Left lung (tissue), 10 donors: Measurements from ENCODE around the gene SIRT2. TPM values are rescaled to one million over a fixed set of nuclear protein-coding genes. Genes with fewer than 3 reads are reported as not detected.
A peak's percentile ranks its signal among the peaks of the same experiment; 100 is the strongest.

Experiments used
- ATAC-seq: fragments of 200-7000 bp; cut with Tn5 transposase; one replicate; pipeline ENCODE4 v1.9.1; 2020; ENCODE audit warnings: moderate library complexity
- DNase-seq, 4 donors: peaks; one replicate each; pipeline ENCODE4 v3.0.0-alpha.2; 2013 to 2020
- H3K27ac ChIP-seq, 2 donors: fragments of 200-600 bp; sonication (generic) in 1 of 2; one replicate each; pipeline versions ENCODE4 v1.5.0 to v1.8.0; 2020 to 2021
- H3K27me3 ChIP-seq, 2 donors: fragments of 200-600 bp; sonication (generic) in 1 of 2; one replicate each; pipeline versions ENCODE4 v1.5.0 to v1.8.0; 2020 to 2021
- H3K36me3 ChIP-seq, 2 donors: fragments of 200-600 bp; sonication (generic) in 1 of 2; one replicate each; pipeline versions ENCODE4 v1.5.0 to v1.8.0; 2020 to 2021
- H3K4me1 ChIP-seq, 2 donors: fragments of 200-600 bp; one replicate each; pipeline ENCODE4 v1.8.0; 2021
- H3K4me3 ChIP-seq, 2 donors: fragments of 200-600 bp; sonication (generic) in 1 of 2; one replicate each; pipeline versions ENCODE4 v1.5.0 to v1.8.0; 2020 to 2021; ENCODE audit warnings: mild to moderate bottlenecking in 1 of 2
- H3K9me3 ChIP-seq, 2 donors: fragments of 200-600 bp; sonication (generic) in 1 of 2; one replicate each; pipeline versions ENCODE4 v1.5.0 to v1.8.0; 2020 to 2021
- intact Hi-C, 2 donors: fragments of 100-400 bp; cut with DNase I; formaldehyde crosslinking; loops; one replicate each; pipeline versions ENCODE4 v1.11.2 to v1.14.2; 2022
- polyA plus RNA-seq, 6 donors: library from polyadenylated mRNA; unstranded; fragments of 120-200 nt; gene quantifications; one replicate each; pipeline ENCODE4 v1.2.1, GENCODE V29; 2013; ENCODE audit not compliant: insufficient read length in 6 of 6
- total RNA-seq, 2 donors: library from RNA; stranded (reverse); fragmentation: NEBNext Ultra II Directional; extraction: Animal tissue kit (Norgen Biotek cat#: 25700); gene quantifications; one replicate each; pipeline ENCODE4 v1.2.1, GENCODE V29; 2021
- TF ChIP-seq, protein P1 (sequence below), 2 donors: fragments of 200-600 bp; sonication (generic) in 1 of 2; IDR thresholded peaks; one replicate each; pipeline versions ENCODE4 v1.5.0 to v1.8.0; 2021; ENCODE audit warnings: antibody characterized with exemption in 2 of 2
- donor health status: DM: no; HTN: yes; CAD: no.
- donor health status: DM: no; HTN: no; CAD: no.

The SIRT2 gene
- total and polyA plus RNA-seq, 8 donors, result 49.2 to 56.1 (median 52.6) TPM

DNA sequence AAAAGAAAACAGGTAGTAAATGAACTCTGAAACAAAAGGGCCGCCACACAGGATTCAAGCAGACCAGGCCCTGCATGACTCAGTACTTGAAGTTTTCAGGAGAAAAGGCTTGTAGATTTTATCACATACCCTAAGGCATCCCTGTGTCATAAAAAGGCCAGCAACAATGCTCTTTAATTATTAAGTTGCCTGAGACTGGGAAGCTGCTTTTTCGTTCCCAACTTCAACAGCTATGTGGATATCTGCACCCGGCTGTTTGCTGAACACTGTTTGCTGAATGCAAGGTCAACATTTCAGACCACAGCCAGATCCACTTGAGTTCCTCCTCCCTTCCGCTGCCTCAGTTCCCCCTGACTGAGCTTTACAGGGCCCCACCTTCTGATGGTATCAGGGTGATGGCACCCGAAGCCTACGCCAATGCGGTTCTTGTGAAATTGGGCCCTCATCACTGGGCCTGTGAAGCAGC is 61.7 kb downstream of the SIRT2 start:
- Histone ChIP-seq H3K27me3 (no peaks in the 10 kb centered on the region), H3K27ac (peak overlapping the region; percentile 33 to 42), H3K9me3 (no peaks in the 10 kb centered on the region), H3K4me1 (peaks cover 0 to 10% of the 10 kb centered on the region in 2 donors), H3K36me3 (peaks cover 3 to 82% of the 10 kb centered on the region in 2 donors), H3K4me3 (no peak overlapping the region)
- DNase-seq (no peak), ATAC-seq (peak; percentile 36)
- intact Hi-C loops, result no loop called here
- TF ChIP-seq, protein P1, sequence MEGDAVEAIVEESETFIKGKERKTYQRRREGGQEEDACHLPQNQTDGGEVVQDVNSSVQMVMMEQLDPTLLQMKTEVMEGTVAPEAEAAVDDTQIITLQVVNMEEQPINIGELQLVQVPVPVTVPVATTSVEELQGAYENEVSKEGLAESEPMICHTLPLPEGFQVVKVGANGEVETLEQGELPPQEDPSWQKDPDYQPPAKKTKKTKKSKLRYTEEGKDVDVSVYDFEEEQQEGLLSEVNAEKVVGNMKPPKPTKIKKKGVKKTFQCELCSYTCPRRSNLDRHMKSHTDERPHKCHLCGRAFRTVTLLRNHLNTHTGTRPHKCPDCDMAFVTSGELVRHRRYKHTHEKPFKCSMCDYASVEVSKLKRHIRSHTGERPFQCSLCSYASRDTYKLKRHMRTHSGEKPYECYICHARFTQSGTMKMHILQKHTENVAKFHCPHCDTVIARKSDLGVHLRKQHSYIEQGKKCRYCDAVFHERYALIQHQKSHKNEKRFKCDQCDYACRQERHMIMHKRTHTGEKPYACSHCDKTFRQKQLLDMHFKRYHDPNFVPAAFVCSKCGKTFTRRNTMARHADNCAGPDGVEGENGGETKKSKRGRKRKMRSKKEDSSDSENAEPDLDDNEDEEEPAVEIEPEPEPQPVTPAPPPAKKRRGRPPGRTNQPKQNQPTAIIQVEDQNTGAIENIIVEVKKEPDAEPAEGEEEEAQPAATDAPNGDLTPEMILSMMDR (IDR thresholded peaks at IDR 0.05), result no peak

- H3K9me3 ChIP-seq, result no peaks in the 10 kb centered on the region
- intact Hi-C loops, result no loop called here
- H3K27me3 ChIP-seq, result no peaks in the 10 kb centered on the region
- TF ChIP-seq, protein P1 (IDR thresholded peaks at IDR 0.05), result no peak
- peaks cover 3 to 76% of the 10 kb centered on the region in 2 donors for H3K36me3 ChIP-seq
- H3K27ac ChIP-seq, result peak overlapping the region; percentile 9 to 33
- peaks cover 0 to 16% of the 10 kb centered on the region in 2 donors for H3K4me1 ChIP-seq
- ATAC-seq (no peak), DNase-seq (no peak)
- H3K4me3 ChIP-seq, result no peak overlapping the region
Measured at GRCh38 chr19:38836983-38837626, 62.3 kb downstream of the SIRT2 start.

GRCh38 chr19:38836159-38836982 is 63.0 kb downstream of the SIRT2 start:
- DNase-seq (peak in 2 of 4 donors; percentile 83 to 87), ATAC-seq (no peak)
- Histone ChIP-seq H3K4me1 (peaks cover 0 to 19% of the 10 kb centered on the region in 2 donors), H3K27me3 (no peaks in the 10 kb centered on the region), H3K36me3 (peaks cover 3 to 68% of the 10 kb centered on the region in 2 donors), H3K4me3 (no peak overlapping the region), H3K9me3 (no peaks in the 10 kb centered on the region), H3K27ac (peak overlapping the region in 1 of 2 donors; percentile 9)
- intact Hi-C loops, result no loop called here
- TF ChIP-seq, protein P1 (IDR thresholded peaks at IDR 0.05), result no peak

- Histone ChIP-seq H3K36me3 (peaks cover 3 to 56% of the 10 kb centered on the region in 2 donors), H3K4me3 (no peak overlapping the region), H3K9me3 (no peaks in the 10 kb centered on the region), H3K27me3 (no peaks in the 10 kb centered on the region), H3K27ac (no peak overlapping the region), H3K4me1 (peaks cover 7 to 37% of the 10 kb centered on the region in 2 donors)
- DNase-seq (no peak), ATAC-seq (no peak)
- TF ChIP-seq, protein P1 (IDR thresholded peaks at IDR 0.05), result no peak
- intact Hi-C loops, result no loop called here
Measured at GRCh38 chr19:38834590-38834989, 64.8 kb downstream of the SIRT2 start.

DNA sequence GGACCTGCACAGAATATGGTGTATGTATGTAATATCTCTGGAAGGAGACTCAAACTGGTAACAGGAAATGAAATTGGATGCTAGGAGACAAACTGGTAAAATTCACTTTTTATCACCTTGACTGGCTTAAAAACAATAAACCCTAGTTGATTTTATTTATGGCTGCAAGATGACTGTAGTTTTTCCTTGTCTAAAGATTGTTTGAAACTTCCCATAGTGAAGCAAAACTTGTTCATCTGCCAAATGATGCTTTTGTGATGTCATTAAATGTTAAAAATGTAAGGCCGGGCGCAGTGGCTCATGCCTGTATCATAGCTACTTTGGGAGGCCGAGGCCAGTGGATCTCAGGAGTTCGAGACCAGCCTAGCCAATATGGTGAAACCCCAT is 65.3 kb downstream of the SIRT2 start:
- TF ChIP-seq, protein P1 (IDR thresholded peaks at IDR 0.05), result no peak
- peaks cover 3 to 56% of the 10 kb centered on the region in 2 donors for H3K36me3 ChIP-seq
- H3K27ac ChIP-seq, result peak overlapping the region in 1 of 2 donors; percentile 45

More for the DNA sequence above, 65.3 kb downstream of the SIRT2 start:
- intact Hi-C loops, result no loop called here
- no peak overlapping the region for H3K4me3 ChIP-seq
- no peak for DNase-seq
- no peaks in the 10 kb centered on the region for H3K9me3 ChIP-seq
- peaks cover 7 to 42% of the 10 kb centered on the region in 2 donors for H3K4me1 ChIP-seq
- no peak for ATAC-seq
- H3K27me3 ChIP-seq, result no peaks in the 10 kb centered on the region
